ENCODE measurements around the gene RD3L.

Gene RD3L

DNA sequence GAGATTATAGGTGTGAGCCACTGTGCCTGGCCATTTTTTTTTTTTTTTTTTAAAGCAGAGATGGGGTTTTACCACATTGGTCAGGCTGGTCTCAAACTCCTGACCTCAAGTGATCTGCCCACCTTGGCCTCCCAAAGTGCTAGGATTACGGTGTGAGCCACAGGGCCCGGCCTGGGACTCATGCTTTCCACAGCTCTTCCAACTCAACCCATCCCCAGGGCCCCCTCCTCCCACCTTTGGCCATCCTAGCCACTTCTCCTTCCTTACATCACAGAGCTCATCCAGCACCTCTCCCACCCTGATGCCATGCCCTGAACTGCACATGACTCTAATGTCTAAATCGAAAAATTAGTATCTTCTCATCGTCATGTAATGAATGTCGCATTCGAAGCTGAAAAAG, 26.7 kb downstream of the RD3L start:
- intact Hi-C loops (cut with micrococcal nuclease): no loop called here
- peaks cover 20% of the 10 kb centered on the region for H3K4me1 Mint-ChIP-seq (ENCODE audit: low read depth)

DNA sequence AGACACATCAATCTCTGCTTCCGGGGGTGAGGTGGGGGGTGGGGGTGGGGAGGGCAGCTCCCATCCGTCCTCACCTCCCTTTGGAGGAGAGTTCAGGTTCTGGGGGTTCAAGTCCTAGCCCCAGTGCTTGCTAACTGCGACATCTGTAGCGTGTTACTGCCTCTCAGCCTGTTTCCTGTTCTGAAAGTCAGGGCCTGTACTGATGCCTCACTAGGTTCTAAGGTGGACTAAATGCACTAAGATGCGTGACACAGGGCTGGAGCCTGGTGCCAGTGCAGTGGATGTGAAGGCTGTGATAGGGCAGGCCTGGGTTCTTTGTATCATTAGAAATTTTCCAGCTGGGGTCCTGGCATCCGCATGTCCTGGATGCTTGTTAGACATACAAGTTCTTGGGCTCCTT, 31.3 kb downstream of the RD3L start:
- peaks cover 14% of the 10 kb centered on the region for H3K4me1 Mint-ChIP-seq (ENCODE audit: low read depth)
- intact Hi-C loops (cut with micrococcal nuclease): loop anchor here (5.0 kb wide), 1 partner anchor 104 kb away; no protein-coding TSS in a partner anchor
- no peak overlapping the region for H3K27ac Mint-ChIP-seq
- no peaks in the 10 kb centered on the region for H3K9me3 Mint-ChIP-seq
- H3K36me3 Mint-ChIP-seq (ENCODE audit: low read depth): peaks cover 67% of the 10 kb centered on the region
- H3K27me3 Mint-ChIP-seq: no peaks in the 10 kb centered on the region
- no peak overlapping the region for H3K4me3 Mint-ChIP-seq

More for the DNA sequence above, 26.7 kb downstream of the RD3L start:
- H3K36me3 Mint-ChIP-seq (ENCODE audit: low read depth): peaks cover 76% of the 10 kb centered on the region
- no peak overlapping the region for H3K4me3 Mint-ChIP-seq
- H3K27ac Mint-ChIP-seq: no peak overlapping the region
- H3K27me3 Mint-ChIP-seq: no peaks in the 10 kb centered on the region
- H3K9me3 Mint-ChIP-seq: no peaks in the 10 kb centered on the region

DNA sequence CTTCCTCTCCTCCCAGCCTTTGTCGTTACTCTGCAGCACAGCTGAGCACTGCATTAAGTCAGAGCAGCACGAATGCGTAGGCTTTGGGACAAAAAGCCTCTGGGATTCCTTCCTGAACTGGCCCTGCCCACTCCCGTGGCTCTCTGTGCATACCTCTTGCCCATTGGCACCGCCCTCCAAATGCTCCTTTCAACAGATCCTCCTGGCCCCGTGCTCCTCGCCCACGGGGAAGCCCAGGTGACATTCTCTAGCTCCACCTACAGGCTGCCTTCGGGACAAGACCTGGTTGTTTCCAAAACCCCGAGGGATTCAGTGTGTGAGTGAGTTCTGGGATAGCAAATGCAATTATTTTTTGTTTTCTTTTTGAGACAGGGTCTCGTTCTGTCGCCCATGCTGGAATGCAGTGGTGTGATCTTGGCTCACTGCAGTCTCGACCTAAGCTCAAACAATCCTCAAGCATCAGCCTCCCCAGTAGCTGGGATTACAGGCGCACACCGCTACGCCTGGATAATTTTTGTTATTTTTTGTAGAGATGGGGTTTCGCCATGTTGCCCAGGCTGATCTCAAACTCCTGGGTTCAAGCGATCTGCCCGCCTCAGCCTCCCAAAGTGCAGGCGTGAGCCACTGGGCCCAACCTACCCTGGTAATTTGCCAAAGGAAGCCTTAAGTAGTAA, 31.9 kb downstream of the RD3L start:
- Mint-ChIP-seq H3K27me3 (peaks cover 3% of the 10 kb centered on the region), H3K4me1 (ENCODE audit: low read depth) (peaks cover 14% of the 10 kb centered on the region), H3K36me3 (ENCODE audit: low read depth) (peaks cover 61% of the 10 kb centered on the region), H3K4me3 (peak overlapping the region; percentile 11), H3K9me3 (no peaks in the 10 kb centered on the region), H3K27ac (no peak overlapping the region)
- intact Hi-C loops (cut with micrococcal nuclease): loop anchor here (5.0 kb wide), 1 partner anchor 103 kb away; no protein-coding TSS in a partner anchor

- intact Hi-C loops (cut with micrococcal nuclease): loop anchor here (5.0 kb wide), 1 partner anchor 102 kb away; no protein-coding TSS in a partner anchor
- no peak overlapping the region for H3K4me3 Mint-ChIP-seq
- no peaks in the 10 kb centered on the region for H3K9me3 Mint-ChIP-seq
- H3K4me1 Mint-ChIP-seq (ENCODE audit: low read depth): peaks cover 14% of the 10 kb centered on the region
- H3K27ac Mint-ChIP-seq: no peak overlapping the region
- H3K36me3 Mint-ChIP-seq (ENCODE audit: low read depth): peaks cover 54% of the 10 kb centered on the region
- peaks cover 3% of the 10 kb centered on the region for H3K27me3 Mint-ChIP-seq
These were observed 32.6 kb downstream of the RD3L start for GRCh38 chr14:103909531-103910261.

- no peak overlapping the region for H3K4me3 Mint-ChIP-seq
- peaks cover 3% of the 10 kb centered on the region for H3K27me3 Mint-ChIP-seq
- peaks cover 14% of the 10 kb centered on the region for H3K4me1 Mint-ChIP-seq (ENCODE audit: low read depth)
- no peak overlapping the region for H3K27ac Mint-ChIP-seq
- H3K36me3 Mint-ChIP-seq (ENCODE audit: low read depth): peaks cover 43% of the 10 kb centered on the region
- no peaks in the 10 kb centered on the region for H3K9me3 Mint-ChIP-seq
- intact Hi-C loops (cut with micrococcal nuclease): no loop called here
These were observed 33.7 kb downstream of the RD3L start for GRCh38 chr14:103908580-103908979.

GRCh38 chr14:103905842-103906456, 36.4 kb downstream of the RD3L start:
- Mint-ChIP-seq H3K4me1 (ENCODE audit: low read depth) (peaks cover 18% of the 10 kb centered on the region), H3K27me3 (peaks cover 6% of the 10 kb centered on the region), H3K9me3 (no peaks in the 10 kb centered on the region), H3K4me3 (no peak overlapping the region), H3K36me3 (ENCODE audit: low read depth) (peaks cover 20% of the 10 kb centered on the region), H3K27ac (no peak overlapping the region)
- intact Hi-C loops (cut with micrococcal nuclease): no loop called here

DNA sequence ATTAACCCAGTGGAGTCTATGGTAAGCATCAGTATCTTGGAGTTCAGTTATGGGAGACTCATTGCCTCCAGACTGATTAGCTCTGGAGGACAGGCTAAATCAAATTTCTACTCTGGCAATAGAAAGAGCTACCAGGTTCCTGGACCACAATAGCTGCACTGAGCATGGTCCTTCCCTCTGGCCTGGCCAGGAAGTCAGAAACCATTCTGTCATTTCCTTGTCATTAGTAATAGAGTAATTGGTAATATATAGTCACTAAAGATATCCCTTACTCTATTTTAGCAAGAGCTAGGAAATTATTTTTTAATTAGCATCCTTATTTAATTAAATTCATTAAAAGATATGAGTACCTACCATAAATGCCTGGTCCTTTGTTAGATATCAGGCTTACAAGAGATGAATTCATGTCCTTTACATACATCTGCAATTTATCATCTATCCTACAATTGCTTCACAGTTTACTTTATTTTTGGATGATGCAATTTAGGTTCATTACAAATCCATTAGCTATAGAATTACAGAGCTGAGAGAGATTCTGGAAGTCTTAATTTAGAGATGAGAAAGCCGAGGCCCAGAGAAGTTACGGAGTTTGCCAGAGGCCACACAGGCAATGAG, 37.7 kb downstream of the RD3L start:
- no peak overlapping the region for H3K4me3 Mint-ChIP-seq
- H3K27ac Mint-ChIP-seq: no peak overlapping the region
- peaks cover 14% of the 10 kb centered on the region for H3K4me1 Mint-ChIP-seq (ENCODE audit: low read depth)
- H3K27me3 Mint-ChIP-seq: peaks cover 9% of the 10 kb centered on the region
- peaks cover 12% of the 10 kb centered on the region for H3K36me3 Mint-ChIP-seq (ENCODE audit: low read depth)
- intact Hi-C loops (cut with micrococcal nuclease): no loop called here
- no peaks in the 10 kb centered on the region for H3K9me3 Mint-ChIP-seq

- peaks cover 9% of the 10 kb centered on the region for H3K27me3 Mint-ChIP-seq
- peaks cover 9% of the 10 kb centered on the region for H3K9me3 Mint-ChIP-seq
- intact Hi-C loops (cut with micrococcal nuclease): loop anchor here (2.0 kb wide), 1 partner anchor 81 kb away; no protein-coding TSS in a partner anchor
- no peaks in the 10 kb centered on the region for H3K36me3 Mint-ChIP-seq (ENCODE audit: low read depth)
- no peak overlapping the region for H3K4me3 Mint-ChIP-seq
- H3K27ac Mint-ChIP-seq: no peak overlapping the region
- H3K4me1 Mint-ChIP-seq (ENCODE audit: low read depth): peaks cover 5% of the 10 kb centered on the region
These were observed 42.5 kb downstream of the RD3L start for GRCh38 chr14:103899833-103900232.

- H3K27me3 Mint-ChIP-seq: peaks cover 9% of the 10 kb centered on the region
- no peak overlapping the region for H3K27ac Mint-ChIP-seq
- peaks cover 5% of the 10 kb centered on the region for H3K4me1 Mint-ChIP-seq (ENCODE audit: low read depth)
- intact Hi-C loops (cut with micrococcal nuclease): no loop called here
- H3K4me3 Mint-ChIP-seq: no peak overlapping the region
- no peaks in the 10 kb centered on the region for H3K36me3 Mint-ChIP-seq (ENCODE audit: low read depth)
- peaks cover 9% of the 10 kb centered on the region for H3K9me3 Mint-ChIP-seq
These were observed 43.0 kb downstream of the RD3L start for GRCh38 chr14:103899316-103899715.

- Mint-ChIP-seq H3K4me3 (no peak overlapping the region), H3K36me3 (ENCODE audit: low read depth) (no peaks in the 10 kb centered on the region), H3K27me3 (peaks cover 9% of the 10 kb centered on the region), H3K27ac (no peak overlapping the region), H3K9me3 (peaks cover 9% of the 10 kb centered on the region), H3K4me1 (ENCODE audit: low read depth) (peaks cover 5% of the 10 kb centered on the region)
- intact Hi-C loops (cut with micrococcal nuclease): no loop called here
These were observed 43.6 kb downstream of the RD3L start for GRCh38 chr14:103898711-103899110.

DNA sequence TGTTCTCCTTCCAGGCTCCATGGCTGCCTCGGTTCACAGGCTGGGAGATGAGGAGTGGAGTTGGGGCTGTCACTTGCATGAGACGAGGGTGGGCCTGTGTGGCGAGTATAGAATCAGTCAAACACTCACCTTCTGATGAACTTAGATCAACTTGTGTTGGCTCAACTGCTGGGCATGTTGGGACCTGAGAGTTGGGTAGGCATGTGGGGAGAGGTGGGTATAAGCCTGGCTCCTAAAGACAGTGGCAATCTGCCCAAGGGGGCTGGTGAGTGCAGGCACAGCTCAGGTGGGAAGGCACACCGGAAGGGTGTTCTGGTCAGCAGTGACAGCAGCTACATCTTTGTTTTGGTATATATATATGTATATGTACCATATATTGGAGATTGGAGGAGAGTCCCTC, 44.1 kb downstream of the RD3L start:
- peaks cover 9% of the 10 kb centered on the region for H3K27me3 Mint-ChIP-seq
- H3K36me3 Mint-ChIP-seq (ENCODE audit: low read depth): no peaks in the 10 kb centered on the region
- intact Hi-C loops (cut with micrococcal nuclease): no loop called here
- no peak overlapping the region for H3K4me3 Mint-ChIP-seq
- peaks cover 9% of the 10 kb centered on the region for H3K9me3 Mint-ChIP-seq
- no peak overlapping the region for H3K27ac Mint-ChIP-seq
- H3K4me1 Mint-ChIP-seq (ENCODE audit: low read depth): peaks cover 5% of the 10 kb centered on the region

DNA sequence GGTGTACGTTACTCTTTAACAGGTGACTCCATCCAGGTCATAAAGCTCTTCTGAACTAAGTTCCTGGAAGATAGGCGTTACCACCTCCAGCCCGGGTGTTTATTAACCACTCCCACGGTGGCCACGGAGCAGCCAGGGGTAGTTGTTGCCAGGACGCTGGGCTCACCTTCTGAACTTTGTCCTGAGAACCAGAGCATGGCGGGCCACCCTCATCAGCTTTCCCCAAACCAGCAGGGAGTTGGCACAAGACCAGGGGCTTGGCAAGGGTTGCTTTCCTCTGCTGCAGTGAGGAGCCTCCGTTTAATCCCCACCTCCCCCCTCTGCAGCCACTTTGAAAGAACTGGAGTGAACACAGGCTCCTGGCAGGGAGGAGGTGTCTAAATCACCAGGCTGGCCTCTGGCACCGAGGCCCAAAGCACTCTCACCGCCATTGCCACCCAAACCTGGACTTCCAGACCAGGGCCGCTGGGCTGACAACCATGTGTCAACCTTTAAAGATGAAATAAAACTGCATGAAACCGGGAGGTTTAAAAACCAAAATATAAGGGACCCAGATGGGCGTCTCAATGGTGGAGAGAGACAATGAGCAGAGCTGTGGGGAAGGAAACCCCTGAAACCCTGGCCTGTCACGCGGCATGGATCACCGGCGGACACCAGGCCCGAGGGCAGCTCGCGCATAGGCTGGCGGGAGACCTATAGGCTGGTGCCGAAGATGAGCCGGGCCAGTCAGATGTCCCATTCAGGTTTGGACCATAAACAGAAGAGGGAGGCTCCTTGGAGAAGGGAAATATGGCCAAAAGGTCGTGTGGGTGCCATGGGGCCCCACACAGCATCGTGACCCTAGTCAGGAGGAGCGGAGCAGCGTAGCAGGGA, 45.0 kb downstream of the RD3L start:
- no peak overlapping the region for H3K27ac Mint-ChIP-seq

GRCh38 chr14:103896578-103896977, 45.8 kb downstream of the RD3L start:
- H3K4me3 Mint-ChIP-seq: no peak overlapping the region
- intact Hi-C loops (cut with micrococcal nuclease): no loop called here
- peaks cover 9% of the 10 kb centered on the region for H3K9me3 Mint-ChIP-seq
- no peaks in the 10 kb centered on the region for H3K36me3 Mint-ChIP-seq (ENCODE audit: low read depth)
- H3K4me1 Mint-ChIP-seq (ENCODE audit: low read depth): peaks cover 6% of the 10 kb centered on the region
- no peak overlapping the region for H3K27ac Mint-ChIP-seq
- peaks cover 6% of the 10 kb centered on the region for H3K27me3 Mint-ChIP-seq

More for the DNA sequence above, 45.0 kb downstream of the RD3L start:
- no peak overlapping the region for H3K4me3 Mint-ChIP-seq
- peaks cover 9% of the 10 kb centered on the region for H3K9me3 Mint-ChIP-seq
- peaks cover 5% of the 10 kb centered on the region for H3K4me1 Mint-ChIP-seq (ENCODE audit: low read depth)
- H3K36me3 Mint-ChIP-seq (ENCODE audit: low read depth): no peaks in the 10 kb centered on the region
- peaks cover 9% of the 10 kb centered on the region for H3K27me3 Mint-ChIP-seq
- intact Hi-C loops (cut with micrococcal nuclease): no loop called here

Measured in dendritic cell treated with granulocyte-macrophage colony-stimulating factor and Interleukin-4, amounts not matched to agents 40 ng/mL and 50 ng/mL, for 4 days (primary cell).